ENCODE measurements around the gene ACER1. TPM values are rescaled to one million over a fixed set of nuclear protein-coding genes. Genes with fewer than 3 reads are reported as not detected.

Gene ACER1
- total RNA-seq, 2 donors from 2014 or later = not detected

DNA sequence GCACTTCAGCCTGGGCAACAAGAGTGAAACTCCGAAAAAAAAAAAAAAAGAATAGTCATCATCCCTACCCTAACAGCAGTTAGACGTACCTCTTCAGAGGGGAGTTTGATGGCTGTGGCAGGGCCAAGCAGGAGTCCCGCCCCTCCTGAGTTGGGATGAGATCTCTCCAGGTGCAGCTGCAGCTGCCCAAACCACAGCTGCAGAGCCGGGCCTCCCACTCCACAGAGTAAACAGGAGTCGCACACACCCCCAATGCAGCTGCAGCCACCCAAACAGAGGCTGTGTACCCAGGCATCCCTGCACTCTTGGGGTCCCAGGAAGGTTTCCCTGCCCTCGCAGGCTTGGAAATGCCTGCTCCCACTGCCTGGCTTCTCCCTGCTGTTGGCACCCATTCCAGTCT is 36.2 kb downstream of the ACER1 start:
- Histone ChIP-seq H3K9me3 (ENCODE audit: control insufficient read depth, low read length) (peaks cover 24% of the 10 kb centered on the region), H3K9ac (ENCODE audit: extremely low read depth, low read length, poor library complexity, severe bottlenecking) (no peak overlapping the region), H3K36me3 (ENCODE audit: control insufficient read depth, insufficient read depth, low read length) (no peaks in the 10 kb centered on the region), H3K27ac (ENCODE audit: low read depth, low read length) (no peak overlapping the region), H3K4me1 (ENCODE audit: control insufficient read depth, insufficient read depth, low read length) (no peaks in the 10 kb centered on the region), H3K27me3 (ENCODE audit: control insufficient read depth, insufficient read depth, low read length, poor library complexity, severe bottlenecking) (no peaks in the 10 kb centered on the region), H3K4me3 (ENCODE audit: low read length) (no peak overlapping the region)
- peaks cover 61% of the 10 kb centered on the region for H3K9me3 Mint-ChIP-seq
- WGBS, 2 experiments (ENCODE audit: insufficient coverage in 1 of 2, insufficient read length in 1 of 2) = 80 to 88% methylated on average over 1 to 6 of the region's 6 CpGs
- no peak overlapping the region for H3K4me3 Mint-ChIP-seq
- peaks cover 2% of the 10 kb centered on the region for H3K36me3 Mint-ChIP-seq (ENCODE audit: low read depth)
- no peak for DNase-seq
- H3K4me1 Mint-ChIP-seq = no peaks in the 10 kb centered on the region
- TF ChIP-seq, protein P1, sequence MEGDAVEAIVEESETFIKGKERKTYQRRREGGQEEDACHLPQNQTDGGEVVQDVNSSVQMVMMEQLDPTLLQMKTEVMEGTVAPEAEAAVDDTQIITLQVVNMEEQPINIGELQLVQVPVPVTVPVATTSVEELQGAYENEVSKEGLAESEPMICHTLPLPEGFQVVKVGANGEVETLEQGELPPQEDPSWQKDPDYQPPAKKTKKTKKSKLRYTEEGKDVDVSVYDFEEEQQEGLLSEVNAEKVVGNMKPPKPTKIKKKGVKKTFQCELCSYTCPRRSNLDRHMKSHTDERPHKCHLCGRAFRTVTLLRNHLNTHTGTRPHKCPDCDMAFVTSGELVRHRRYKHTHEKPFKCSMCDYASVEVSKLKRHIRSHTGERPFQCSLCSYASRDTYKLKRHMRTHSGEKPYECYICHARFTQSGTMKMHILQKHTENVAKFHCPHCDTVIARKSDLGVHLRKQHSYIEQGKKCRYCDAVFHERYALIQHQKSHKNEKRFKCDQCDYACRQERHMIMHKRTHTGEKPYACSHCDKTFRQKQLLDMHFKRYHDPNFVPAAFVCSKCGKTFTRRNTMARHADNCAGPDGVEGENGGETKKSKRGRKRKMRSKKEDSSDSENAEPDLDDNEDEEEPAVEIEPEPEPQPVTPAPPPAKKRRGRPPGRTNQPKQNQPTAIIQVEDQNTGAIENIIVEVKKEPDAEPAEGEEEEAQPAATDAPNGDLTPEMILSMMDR (conservative IDR thresholded peaks at IDR 0.05) = no peak
- no peak overlapping the region for H3K27ac Mint-ChIP-seq
- H3K27me3 Mint-ChIP-seq (ENCODE audit: insufficient read depth) = peaks cover 2% of the 10 kb centered on the region

DNA sequence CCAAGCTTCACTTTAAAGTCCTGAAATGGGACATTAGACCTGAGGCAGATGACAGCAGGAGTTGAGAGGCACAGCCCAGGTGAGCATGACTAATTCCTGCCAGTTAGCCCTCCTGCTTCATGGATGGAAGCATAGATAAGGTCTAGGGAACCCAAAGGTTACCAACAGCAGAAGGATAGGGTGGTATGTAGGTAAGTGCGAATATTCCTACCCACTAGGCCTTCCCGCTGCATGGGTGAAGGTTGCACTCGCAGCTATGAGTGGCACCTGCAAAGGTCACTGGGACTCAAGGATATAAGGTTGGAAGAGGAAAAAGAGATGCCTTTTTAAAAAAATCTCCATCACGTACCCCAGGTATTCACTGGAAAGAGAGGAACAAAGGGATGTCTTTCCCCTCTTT is 41.4 kb downstream of the ACER1 start:
- Mint-ChIP-seq H3K9me3 (peaks cover 94% of the 10 kb centered on the region), H3K27me3 (ENCODE audit: insufficient read depth) (peaks cover 7% of the 10 kb centered on the region), H3K4me1 (no peaks in the 10 kb centered on the region), H3K27ac (no peak overlapping the region), H3K4me3 (no peak overlapping the region), H3K36me3 (ENCODE audit: low read depth) (peaks cover 2% of the 10 kb centered on the region)
- WGBS, 2 experiments (ENCODE audit: insufficient coverage in 1 of 2, insufficient read length in 1 of 2) = 75 to 83% methylated on average over 1 to 4 of the region's 4 CpGs
- Histone ChIP-seq H3K9ac (ENCODE audit: extremely low read depth, low read length, poor library complexity, severe bottlenecking) (no peak overlapping the region), H3K27ac (ENCODE audit: low read depth, low read length) (no peak overlapping the region), H3K36me3 (ENCODE audit: control insufficient read depth, insufficient read depth, low read length) (no peaks in the 10 kb centered on the region), H3K4me3 (ENCODE audit: low read length) (no peak overlapping the region), H3K4me1 (ENCODE audit: control insufficient read depth, insufficient read depth, low read length) (no peaks in the 10 kb centered on the region), H3K27me3 (ENCODE audit: control insufficient read depth, insufficient read depth, low read length, poor library complexity, severe bottlenecking) (no peaks in the 10 kb centered on the region), H3K9me3 (ENCODE audit: control insufficient read depth, low read length) (peaks cover 58% of the 10 kb centered on the region)
- TF ChIP-seq, protein P1 (conservative IDR thresholded peaks at IDR 0.05) = no peak
- no peak for DNase-seq

DNA sequence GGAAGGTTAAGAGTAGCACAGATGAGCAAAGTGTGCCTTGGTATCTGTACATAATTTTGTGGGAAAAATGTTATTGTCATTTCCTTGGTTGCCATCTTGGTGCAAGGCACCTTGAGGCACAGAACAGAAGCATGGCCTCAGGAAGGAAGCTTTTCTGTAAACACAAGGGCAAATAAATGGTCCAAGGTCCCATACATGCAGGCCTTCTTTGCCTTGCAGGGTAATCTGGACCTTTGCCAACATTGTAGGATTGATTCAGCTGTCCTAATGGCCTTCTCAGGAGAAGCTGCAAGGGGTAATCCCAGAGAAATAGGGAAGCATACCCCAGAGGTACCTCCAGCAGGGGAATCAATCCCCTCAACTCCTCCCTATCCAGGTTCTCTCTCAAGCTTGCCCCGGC is 44.7 kb downstream of the ACER1 start:
- H3K9me3 Mint-ChIP-seq = peaks cover 92% of the 10 kb centered on the region
- no peak overlapping the region for H3K27ac Mint-ChIP-seq
- H3K4me1 Mint-ChIP-seq = no peaks in the 10 kb centered on the region
- H3K36me3 Mint-ChIP-seq (ENCODE audit: low read depth) = no peaks in the 10 kb centered on the region
- no peak for DNase-seq
- TF ChIP-seq, protein P1 (conservative IDR thresholded peaks at IDR 0.05) = no peak
- Histone ChIP-seq H3K27me3 (ENCODE audit: control insufficient read depth, insufficient read depth, low read length, poor library complexity, severe bottlenecking) (no peaks in the 10 kb centered on the region), H3K4me1 (ENCODE audit: control insufficient read depth, insufficient read depth, low read length) (no peaks in the 10 kb centered on the region), H3K4me3 (ENCODE audit: low read length) (no peak overlapping the region), H3K27ac (ENCODE audit: low read depth, low read length) (no peak overlapping the region), H3K9ac (ENCODE audit: extremely low read depth, low read length, poor library complexity, severe bottlenecking) (no peak overlapping the region), H3K9me3 (ENCODE audit: control insufficient read depth, low read length) (peaks cover 55% of the 10 kb centered on the region), H3K36me3 (ENCODE audit: control insufficient read depth, insufficient read depth, low read length) (no peaks in the 10 kb centered on the region)
- H3K4me3 Mint-ChIP-seq = no peak overlapping the region
- H3K27me3 Mint-ChIP-seq (ENCODE audit: insufficient read depth) = peaks cover 7% of the 10 kb centered on the region
- 86 to 90% methylated on average over 1 of the region's 1 CpG for WGBS, 2 experiments (ENCODE audit: insufficient coverage in 1 of 2, insufficient read length in 1 of 2)

All from endodermal cell (in vitro differentiated cells).